Osteoblast (primary cell): ENCODE results near the gene FOXM1. TPM values are rescaled to one million over a fixed set of nuclear protein-coding genes. Genes with fewer than 3 reads are reported as not detected.

Source experiments
- DNase-seq: peaks from one replicate; pipeline ENCODE4 v3.0.0; 2011; ENCODE audit warnings: low spot score, mixed read lengths; ENCODE audit not compliant: insufficient read length; ENCODE audit errors: missing footprints
- H2AFZ ChIP-seq: 2 replicates; pipeline ENCODE4 v1.6.0; 2011; ENCODE audit warnings: mild to moderate bottlenecking, low read length
- H3K27ac ChIP-seq: 2 replicates; pipeline ENCODE4 v1.5.1; 2011; ENCODE audit warnings: mild to moderate bottlenecking, low read depth, low read length, moderate library complexity
- H3K27me3 ChIP-seq: 2 replicates; pipeline ENCODE4 v1.6.0; 2012; ENCODE audit warnings: mild to moderate bottlenecking, control low read depth, inconsistent platforms, low read length, moderate library complexity; ENCODE audit not compliant: insufficient read depth
- H3K36me3 ChIP-seq: 2 replicates; pipeline ENCODE4 v1.5.1; 2011; ENCODE audit warnings: mild to moderate bottlenecking, low read length, control low read depth, moderate library complexity; ENCODE audit not compliant: insufficient read depth
- H3K4me1 ChIP-seq: 2 replicates; pipeline ENCODE4 v1.5.1; 2011; ENCODE audit warnings: mild to moderate bottlenecking, low read length, control low read depth, moderate library complexity; ENCODE audit not compliant: insufficient read depth
- H3K4me2 ChIP-seq: 2 replicates; pipeline ENCODE4 v1.6.0; 2011; ENCODE audit warnings: mild to moderate bottlenecking, low read length; ENCODE audit not compliant: insufficient read depth
- H3K4me3 ChIP-seq: fragments of 200-600 bp; sonication (generic); 3 replicates; pipeline ENCODE4 v1.5.1; 2012; ENCODE audit warnings: mild to moderate bottlenecking, low read length, inconsistent platforms; ENCODE audit not compliant: insufficient read depth
- H3K79me2 ChIP-seq: 2 replicates; pipeline ENCODE4 v1.6.0; 2012; ENCODE audit warnings: mild to moderate bottlenecking, low read length, control low read depth, inconsistent platforms; ENCODE audit not compliant: insufficient read depth
- H3K9me3 ChIP-seq: 2 replicates; pipeline ENCODE4 v1.5.1; 2011; ENCODE audit warnings: low read depth, low read length, control low read depth
- H4K20me1 ChIP-seq: 2 replicates; pipeline ENCODE4 v1.6.0; 2012; ENCODE audit warnings: mild to moderate bottlenecking, low read length, control low read depth; ENCODE audit not compliant: insufficient read depth
- CTCF ChIP-seq: IDR thresholded peaks from 2 replicates; pipeline ENCODE4 v1.5.1; 2011; ENCODE audit warnings: mild to moderate bottlenecking, low read depth, low read length, moderate library complexity; ENCODE audit errors: extremely low read depth
- total RNA-seq: library from RNA; depleted of rRNA; stranded (reverse); fragments of >200 nt; gene quantifications from 2 replicates; pipeline ENCODE4 v1.2.3, GENCODE V29; 2012

The FOXM1 gene
- total RNA-seq, 1 donor, result 3.3 TPM

DNA sequence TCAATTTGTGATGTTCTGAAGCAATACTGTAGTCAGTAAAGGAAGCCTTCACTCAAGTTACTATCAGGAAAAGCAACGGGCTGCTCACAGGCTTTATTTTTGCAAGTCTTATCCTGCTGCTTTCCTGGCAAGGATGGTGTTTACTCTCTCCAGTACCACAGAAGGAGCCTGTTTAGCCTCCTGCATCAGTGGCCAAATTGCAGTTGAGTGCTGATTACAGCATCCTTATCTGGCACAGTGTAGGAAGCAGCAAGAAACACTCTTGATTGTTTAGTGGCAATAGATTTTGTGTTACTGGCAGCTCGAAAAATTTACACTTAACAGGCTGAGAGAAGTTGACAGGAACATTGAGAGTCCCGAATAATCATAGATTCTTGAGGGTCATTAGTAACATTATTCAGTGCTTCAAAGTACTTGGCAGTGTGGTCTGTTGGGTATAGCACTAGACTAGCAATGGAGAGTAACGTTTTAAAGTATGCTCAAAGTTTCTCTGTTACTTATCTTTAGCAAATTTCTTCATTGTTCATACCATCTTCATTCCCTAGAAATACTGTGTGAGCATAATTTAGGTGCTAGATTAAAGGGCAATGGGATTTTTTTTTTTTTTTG, 25.4 kb upstream of the FOXM1 start:
- Histone ChIP-seq H3K4me2 (no peak overlapping the region), H3K27ac (no peak overlapping the region), H2AFZ (no peak overlapping the region), H3K9me3 (no peaks in the 10 kb centered on the region), H3K79me2 (peaks cover 75% of the 10 kb centered on the region), H4K20me1 (peaks cover 26% of the 10 kb centered on the region), H3K4me3 (no peak overlapping the region), H3K4me1 (no peaks in the 10 kb centered on the region), H3K36me3 (no peaks in the 10 kb centered on the region), H3K27me3 (no peaks in the 10 kb centered on the region)
- no peak for DNase-seq
- TF ChIP-seq CTCF, result no peak

DNA sequence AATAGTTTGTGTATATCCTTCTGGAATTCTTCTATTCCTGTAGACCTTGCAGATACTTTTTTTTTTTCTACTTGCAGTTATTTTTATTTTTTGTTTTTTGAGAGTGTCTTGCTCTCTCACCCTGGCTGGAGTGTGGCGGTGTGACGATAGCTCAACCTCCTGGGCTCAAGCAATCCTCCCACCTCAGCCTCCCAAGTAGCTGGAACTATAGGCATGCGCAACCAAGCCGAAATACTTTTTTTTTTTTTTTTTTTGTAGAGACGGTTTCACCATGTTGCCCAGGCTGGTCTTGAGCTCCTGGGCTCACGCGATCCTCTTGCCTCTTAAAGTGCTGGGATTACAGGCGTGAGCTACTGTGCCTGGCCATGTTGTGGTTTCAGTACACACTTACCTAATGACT, 23.7 kb upstream of the FOXM1 start:
- Histone ChIP-seq H3K27me3 (no peaks in the 10 kb centered on the region), H3K79me2 (peaks cover 84% of the 10 kb centered on the region), H3K4me1 (peaks cover under 1% of the 10 kb centered on the region), H3K9me3 (no peaks in the 10 kb centered on the region), H4K20me1 (peaks cover 33% of the 10 kb centered on the region), H3K4me3 (no peak overlapping the region), H3K36me3 (peaks cover 3% of the 10 kb centered on the region), H3K27ac (no peak overlapping the region), H2AFZ (no peak overlapping the region), H3K4me2 (no peak overlapping the region)
- TF ChIP-seq CTCF, result no peak
- no peak for DNase-seq

DNA sequence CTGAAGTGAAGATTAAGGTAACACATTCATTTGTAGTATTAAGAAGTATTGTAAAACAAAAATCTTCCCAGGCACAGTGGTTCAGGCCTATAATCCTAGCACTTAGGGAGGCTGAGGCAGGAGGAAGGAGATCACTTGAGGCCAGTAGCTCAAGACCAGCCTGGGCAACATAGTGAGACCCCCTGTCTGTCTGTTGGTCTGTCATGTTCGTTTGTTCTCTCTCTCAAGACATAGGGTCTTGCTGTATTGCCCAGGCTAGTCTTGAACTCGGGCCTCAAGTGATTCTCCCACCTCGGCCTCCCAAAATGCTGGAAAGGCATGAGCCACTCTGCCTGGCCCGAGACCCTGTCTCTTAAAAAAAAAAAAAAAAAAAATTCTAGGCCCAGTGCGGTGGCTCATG, 20.4 kb upstream of the FOXM1 start:
- peaks cover 41% of the 10 kb centered on the region for H4K20me1 ChIP-seq
- no peak overlapping the region for H3K4me2 ChIP-seq
- H2AFZ ChIP-seq, result no peak overlapping the region
- peaks cover 3% of the 10 kb centered on the region for H3K36me3 ChIP-seq
- no peak for DNase-seq
- no peaks in the 10 kb centered on the region for H3K9me3 ChIP-seq
- no peak for TF ChIP-seq CTCF
- no peaks in the 10 kb centered on the region for H3K27me3 ChIP-seq
- H3K4me3 ChIP-seq, result no peak overlapping the region
- peaks cover 94% of the 10 kb centered on the region for H3K79me2 ChIP-seq
- H3K27ac ChIP-seq, result no peak overlapping the region
- H3K4me1 ChIP-seq, result peaks cover 20% of the 10 kb centered on the region

- Histone ChIP-seq H3K4me3 (no peak overlapping the region), H2AFZ (no peak overlapping the region), H3K36me3 (peaks cover 3% of the 10 kb centered on the region), H3K9me3 (no peaks in the 10 kb centered on the region), H4K20me1 (peaks cover 43% of the 10 kb centered on the region), H3K27me3 (no peaks in the 10 kb centered on the region), H3K4me2 (no peak overlapping the region), H3K79me2 (peaks cover 93% of the 10 kb centered on the region), H3K4me1 (peaks cover 27% of the 10 kb centered on the region), H3K27ac (peak overlapping the region; percentile 1)
- no peak for TF ChIP-seq CTCF
- no peak for DNase-seq
These were observed 18.5 kb upstream of the FOXM1 start for GRCh38 chr12:2895511-2895910.
